ENCODE results near the gene BRCC3.

GRCh38 chrX:155143959-155144548 lies 72.7 kb downstream of the BRCC3 start:
- TF ChIP-seq CTCF (IDR thresholded peaks at IDR 0.05; ENCODE audit: low read depth, low read length, poor library complexity, severe bottlenecking) (no peak), EZH2phosphoT487 (IDR thresholded peaks at IDR 0.05; ENCODE audit: borderline replicate concordance, low read length) (no peak)
